ENCODE measurements around the gene ATG7.

GRCh38 chr3:11407644-11408043 lies 135.4 kb downstream of the ATG7 start:
- no peak for TF ChIP-seq CTCF (IDR thresholded peaks at IDR 0.05)
- TF ChIP-seq EP300 (IDR thresholded peaks at IDR 0.05), result no peak
- TF ChIP-seq POLR2A (IDR thresholded peaks at IDR 0.05; ENCODE audit: low read depth), result no peak
- no peak for TF ChIP-seq POLR2AphosphoS5 (IDR thresholded peaks at IDR 0.05)
